Neuron (in vitro differentiated cells): Measurements from ENCODE around the gene MYO16.

Experiments
- H2AFZ ChIP-seq: one replicate; pipeline ENCODE4 v1.6.1; 2013; ENCODE audit warnings: low read depth, mild to moderate bottlenecking, inconsistent platforms, low read length, moderate library complexity
- H3K27me3 ChIP-seq: one replicate; pipeline ENCODE4 v1.6.1; 2013; ENCODE audit warnings: low read length; ENCODE audit not compliant: insufficient read depth
- H3K36me3 ChIP-seq: one replicate; pipeline ENCODE4 v1.6.1; 2013; ENCODE audit warnings: low read length; ENCODE audit not compliant: insufficient read depth
- H3K4me1 ChIP-seq: one replicate; pipeline ENCODE4 v1.6.1; 2013; ENCODE audit warnings: low read length; ENCODE audit not compliant: insufficient read depth
- H3K4me3 ChIP-seq: 2 replicates; pipeline ENCODE4 v1.5.1; 2013; ENCODE audit warnings: mild to moderate bottlenecking, low read length, moderate library complexity
- H3K9me3 ChIP-seq: one replicate; pipeline ENCODE4 v1.6.1; 2013; ENCODE audit warnings: low read length

Gene MYO16

DNA sequence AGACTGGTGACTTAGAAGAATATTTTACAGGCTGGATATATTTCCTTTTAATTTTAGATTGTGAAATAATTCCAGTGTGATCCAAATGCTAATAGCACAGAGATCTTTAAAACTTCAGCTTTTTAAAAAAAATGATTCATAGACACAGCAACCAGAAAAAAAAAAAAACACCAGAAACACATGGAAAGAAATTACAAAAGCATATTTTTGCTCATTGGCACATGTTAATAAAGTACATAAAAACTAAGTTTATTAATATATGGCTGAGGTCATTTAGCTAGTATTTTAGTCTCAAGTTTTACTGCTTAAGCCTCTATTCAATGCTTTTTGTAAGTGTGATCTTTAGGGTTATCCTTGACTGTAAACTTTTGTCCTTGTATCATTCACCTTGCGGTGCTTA lies 577 bp downstream of the MYO16 start:
- no peaks in the 10 kb centered on the region for H3K9me3 ChIP-seq
- no peak overlapping the region for H2AFZ ChIP-seq
- H3K27me3 ChIP-seq: no peaks in the 10 kb centered on the region
- no peaks in the 10 kb centered on the region for H3K36me3 ChIP-seq
- no peak overlapping the region for H3K4me3 ChIP-seq
- no peaks in the 10 kb centered on the region for H3K4me1 ChIP-seq

DNA sequence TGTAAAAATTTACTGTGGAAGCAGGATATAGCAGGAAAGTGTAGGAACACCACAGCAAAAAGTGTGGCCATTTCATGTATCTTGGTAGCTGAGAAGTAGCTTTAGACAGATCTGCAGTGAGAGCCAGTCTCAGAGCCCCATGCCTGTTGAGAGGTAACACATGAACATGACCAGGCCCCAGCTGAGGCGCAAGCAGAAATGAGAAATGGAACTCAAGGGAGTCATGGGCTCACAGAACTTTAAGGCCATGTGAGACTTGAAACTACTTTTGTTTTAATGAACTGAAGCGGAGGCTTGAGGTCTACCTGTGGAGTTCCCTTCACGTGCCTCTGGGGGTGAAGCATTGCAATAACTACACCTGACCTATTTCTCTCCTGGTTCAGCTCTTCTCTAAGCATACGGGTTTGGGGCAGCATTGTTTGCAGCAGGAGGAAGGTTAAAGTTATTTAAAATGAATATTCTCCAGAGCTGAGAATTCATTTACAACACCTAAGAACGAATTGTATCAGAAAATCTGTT lies 3.3 kb downstream of the MYO16 start:
- Histone ChIP-seq H3K4me1 (no peaks in the 10 kb centered on the region), H3K27me3 (no peaks in the 10 kb centered on the region), H2AFZ (no peak overlapping the region), H3K9me3 (no peaks in the 10 kb centered on the region), H3K4me3 (no peak overlapping the region), H3K36me3 (no peaks in the 10 kb centered on the region)

DNA sequence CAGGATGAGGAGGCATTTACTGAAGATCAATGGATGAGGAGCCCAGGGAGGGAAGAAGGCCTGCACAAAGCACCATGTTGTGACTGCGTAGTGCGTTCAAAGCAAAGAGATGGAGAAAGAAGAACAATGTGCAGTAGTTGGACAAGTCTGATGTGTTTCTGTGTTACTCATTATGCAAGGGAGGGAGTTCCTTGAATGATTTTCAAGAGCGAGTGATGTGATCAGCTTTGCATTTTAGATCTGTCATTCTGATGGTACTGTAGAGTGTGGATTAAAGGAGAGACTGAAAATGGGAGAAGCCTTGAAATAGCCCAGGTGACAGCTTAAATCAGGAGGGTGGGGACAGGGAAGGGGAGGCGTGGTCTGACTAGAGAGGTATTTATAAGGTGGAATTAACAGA lies 9.5 kb downstream of the MYO16 start:
- no peak overlapping the region for H3K4me3 ChIP-seq
- no peaks in the 10 kb centered on the region for H3K27me3 ChIP-seq
- H3K4me1 ChIP-seq: no peaks in the 10 kb centered on the region

DNA sequence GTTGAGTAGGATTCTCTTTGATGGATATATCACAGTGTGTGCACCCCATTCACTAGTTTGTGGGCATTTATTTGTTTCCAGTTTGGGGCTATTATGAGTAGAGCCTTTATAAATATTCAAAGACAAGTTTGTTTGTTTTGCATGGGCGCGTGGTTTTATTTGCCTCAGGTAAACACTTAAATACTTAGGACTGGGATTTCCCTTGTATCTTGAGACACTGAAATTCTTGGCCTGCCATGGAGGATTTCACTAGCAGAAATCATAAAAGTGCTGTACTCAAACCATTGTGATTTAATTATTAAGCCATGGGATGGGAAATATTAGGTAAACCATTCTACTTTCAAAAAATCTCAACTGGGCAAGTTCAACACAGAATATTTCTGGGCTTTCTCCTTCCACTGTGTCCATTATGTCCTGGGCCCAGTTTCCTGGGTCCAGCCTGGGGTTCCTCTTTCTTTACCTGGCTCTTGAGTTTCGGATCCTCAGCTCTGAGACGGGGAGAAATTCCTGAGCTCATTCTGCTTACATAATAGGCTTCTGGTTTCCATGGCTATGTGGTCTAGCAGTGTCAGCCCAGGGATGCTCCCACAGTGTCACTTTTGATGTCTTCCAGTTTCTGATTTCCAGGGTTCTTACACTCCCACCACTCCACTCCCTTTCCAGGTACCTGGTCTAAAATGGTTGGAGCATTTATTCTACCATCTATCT lies 14.4 kb downstream of the MYO16 start:
- H3K27me3 ChIP-seq: no peaks in the 10 kb centered on the region
- H3K36me3 ChIP-seq: no peaks in the 10 kb centered on the region
- no peak overlapping the region for H2AFZ ChIP-seq
- H3K4me1 ChIP-seq: no peaks in the 10 kb centered on the region
- H3K9me3 ChIP-seq: peaks cover 8% of the 10 kb centered on the region
- H3K4me3 ChIP-seq: no peak overlapping the region

More for the DNA sequence above, 9.5 kb downstream of the MYO16 start:
- no peak overlapping the region for H2AFZ ChIP-seq
- H3K36me3 ChIP-seq: no peaks in the 10 kb centered on the region
- no peaks in the 10 kb centered on the region for H3K9me3 ChIP-seq

DNA sequence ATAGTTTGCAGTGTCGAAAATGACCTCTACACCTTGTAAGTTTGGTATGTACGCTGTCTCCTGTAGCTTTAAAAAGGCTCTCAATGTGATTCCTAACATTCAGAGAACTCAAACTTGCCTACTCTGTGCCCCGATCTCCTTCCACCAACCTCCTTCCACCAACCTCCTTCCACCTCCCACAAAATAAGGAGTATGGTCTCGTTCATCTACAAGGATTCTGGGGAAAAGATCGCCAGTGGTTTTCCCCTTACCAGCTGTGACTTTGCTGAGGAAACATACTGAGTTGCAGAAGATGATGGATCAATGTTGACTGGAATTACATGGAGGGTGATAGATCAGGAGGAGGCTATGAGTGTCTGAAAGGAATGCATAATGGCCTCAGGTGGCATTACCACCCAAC lies 16.0 kb downstream of the MYO16 start:
- Histone ChIP-seq H3K27me3 (no peaks in the 10 kb centered on the region), H3K9me3 (peaks cover 8% of the 10 kb centered on the region), H3K4me1 (no peaks in the 10 kb centered on the region), H2AFZ (no peak overlapping the region), H3K4me3 (no peak overlapping the region), H3K36me3 (no peaks in the 10 kb centered on the region)

DNA sequence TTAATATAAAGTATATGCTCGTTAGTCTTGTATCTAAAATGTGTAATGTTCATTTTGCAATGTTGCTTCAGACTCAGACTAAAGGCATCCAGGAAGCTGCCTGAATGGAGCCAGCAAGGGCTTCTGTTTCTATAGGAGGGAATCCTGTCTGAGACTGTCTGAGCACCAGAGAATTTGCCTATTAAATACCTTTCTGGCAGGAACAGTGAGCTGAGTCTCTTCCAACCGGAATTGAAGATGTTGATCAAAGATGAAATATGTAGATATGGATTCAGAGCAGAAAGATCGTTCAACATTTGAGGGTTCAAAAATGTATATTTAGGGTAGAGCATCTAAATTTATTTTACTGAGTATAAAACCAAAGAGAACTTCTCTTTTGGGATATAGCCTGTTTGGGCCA lies 20.9 kb downstream of the MYO16 start:
- Histone ChIP-seq H3K9me3 (peaks cover 7% of the 10 kb centered on the region), H2AFZ (no peak overlapping the region), H3K36me3 (no peaks in the 10 kb centered on the region), H3K4me1 (no peaks in the 10 kb centered on the region), H3K4me3 (no peak overlapping the region), H3K27me3 (no peaks in the 10 kb centered on the region)

DNA sequence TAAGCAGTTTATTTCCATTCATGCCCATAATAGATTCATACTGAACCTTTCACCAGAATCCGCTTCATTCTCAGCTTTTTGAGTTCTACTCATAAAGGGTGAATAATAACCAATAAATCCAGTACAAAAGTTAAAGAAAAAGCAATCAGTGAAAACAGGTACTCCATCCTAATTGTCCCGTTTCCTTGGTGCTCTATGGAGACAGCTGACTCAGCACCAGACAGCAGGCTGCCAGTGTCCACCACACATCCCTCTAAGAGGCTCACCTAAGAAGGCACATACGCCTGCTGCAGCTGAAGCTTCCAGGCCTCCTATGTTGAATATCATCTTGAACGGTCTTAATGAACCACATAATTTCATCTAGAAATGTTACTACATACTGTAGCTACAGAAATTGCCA lies 27.3 kb downstream of the MYO16 start:
- Histone ChIP-seq H3K4me3 (no peak overlapping the region), H3K36me3 (no peaks in the 10 kb centered on the region), H3K27me3 (no peaks in the 10 kb centered on the region), H2AFZ (no peak overlapping the region), H3K4me1 (no peaks in the 10 kb centered on the region), H3K9me3 (no peaks in the 10 kb centered on the region)

DNA sequence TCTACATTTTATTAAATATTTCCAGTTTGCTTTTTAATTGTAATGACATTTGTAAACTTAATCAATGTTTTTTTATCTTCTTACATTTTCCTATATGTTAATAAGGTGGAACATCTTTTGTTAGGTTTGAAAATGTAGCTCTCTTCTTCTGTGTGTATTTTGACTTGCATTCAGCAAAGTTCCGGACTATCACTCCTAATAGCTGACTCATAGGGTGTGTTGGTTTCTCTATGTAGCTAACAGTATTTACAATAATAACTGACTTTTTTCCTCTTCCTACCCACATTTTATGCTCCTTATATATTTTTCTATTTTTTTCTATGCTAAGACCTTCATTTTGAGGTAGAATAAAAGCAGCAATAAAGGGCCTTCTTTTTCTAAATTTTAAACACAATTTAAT lies 28.1 kb downstream of the MYO16 start:
- Histone ChIP-seq H2AFZ (no peak overlapping the region), H3K9me3 (no peaks in the 10 kb centered on the region), H3K36me3 (no peaks in the 10 kb centered on the region), H3K4me1 (no peaks in the 10 kb centered on the region), H3K4me3 (no peak overlapping the region), H3K27me3 (no peaks in the 10 kb centered on the region)

DNA sequence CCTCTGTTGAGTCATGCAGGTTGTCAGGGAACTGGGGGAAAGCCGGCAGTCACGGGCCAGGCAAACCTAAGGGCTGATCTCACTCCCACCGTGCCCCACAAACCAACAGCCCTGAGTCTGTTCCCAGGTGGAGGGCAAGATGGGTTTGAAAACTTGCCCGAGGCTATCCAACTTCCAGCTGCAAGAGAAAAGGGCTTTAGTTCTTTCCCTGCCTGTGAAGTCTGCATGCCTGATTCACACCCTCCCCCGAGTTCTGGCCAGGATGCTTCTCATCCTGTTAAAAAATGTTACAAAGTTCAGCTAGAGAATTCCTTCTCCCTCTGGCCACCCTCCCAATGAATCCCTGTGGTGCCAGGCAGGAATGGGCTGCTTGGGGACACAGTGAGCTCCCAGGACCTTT lies 33.1 kb downstream of the MYO16 start:
- no peaks in the 10 kb centered on the region for H3K4me1 ChIP-seq
- no peak overlapping the region for H3K4me3 ChIP-seq
- no peaks in the 10 kb centered on the region for H3K9me3 ChIP-seq
- H3K36me3 ChIP-seq: no peaks in the 10 kb centered on the region
- H3K27me3 ChIP-seq: no peaks in the 10 kb centered on the region
- no peak overlapping the region for H2AFZ ChIP-seq

DNA sequence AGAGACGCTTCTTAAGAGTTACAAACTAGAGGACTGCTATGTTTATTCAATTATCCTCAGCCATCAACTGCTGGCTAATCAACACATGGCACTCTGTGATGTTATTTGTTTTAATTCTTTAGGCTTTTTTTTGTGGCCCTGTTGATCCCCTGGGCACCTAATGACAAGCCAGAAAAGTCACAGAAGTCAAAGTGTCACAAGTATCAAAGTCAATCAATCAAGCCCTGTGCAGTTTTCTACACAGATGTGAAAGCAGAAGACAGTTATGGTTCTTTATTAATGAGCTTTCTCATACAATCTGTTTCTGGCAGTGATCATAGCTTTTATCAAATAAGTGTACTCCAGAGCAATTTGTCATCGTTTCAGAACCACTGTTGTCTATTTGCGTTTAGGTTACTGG lies 34.3 kb downstream of the MYO16 start:
- Histone ChIP-seq H3K4me3 (no peak overlapping the region), H3K36me3 (no peaks in the 10 kb centered on the region), H2AFZ (no peak overlapping the region), H3K9me3 (no peaks in the 10 kb centered on the region), H3K4me1 (no peaks in the 10 kb centered on the region), H3K27me3 (no peaks in the 10 kb centered on the region)

DNA sequence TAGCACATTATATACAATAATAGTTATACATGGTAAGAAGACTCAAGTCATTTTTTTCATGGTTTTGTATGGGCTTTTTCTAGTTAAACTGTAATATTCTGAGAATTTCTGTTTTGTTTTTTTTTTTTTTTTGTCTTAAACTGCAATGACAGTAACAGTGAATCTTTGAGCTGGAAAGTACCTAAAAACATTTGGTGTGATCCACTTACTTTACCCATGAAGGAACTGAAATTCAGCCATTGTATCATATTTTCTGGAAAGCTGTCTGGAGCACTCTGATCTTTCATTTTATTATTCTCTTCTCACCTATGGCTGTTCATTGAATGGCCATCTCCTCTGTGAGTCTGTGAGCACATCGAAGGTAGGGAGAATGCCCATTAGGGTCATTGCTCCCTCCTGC lies 37.8 kb downstream of the MYO16 start:
- Histone ChIP-seq H3K36me3 (no peaks in the 10 kb centered on the region), H3K4me1 (no peaks in the 10 kb centered on the region), H3K9me3 (no peaks in the 10 kb centered on the region), H3K4me3 (no peak overlapping the region), H2AFZ (no peak overlapping the region), H3K27me3 (no peaks in the 10 kb centered on the region)

DNA sequence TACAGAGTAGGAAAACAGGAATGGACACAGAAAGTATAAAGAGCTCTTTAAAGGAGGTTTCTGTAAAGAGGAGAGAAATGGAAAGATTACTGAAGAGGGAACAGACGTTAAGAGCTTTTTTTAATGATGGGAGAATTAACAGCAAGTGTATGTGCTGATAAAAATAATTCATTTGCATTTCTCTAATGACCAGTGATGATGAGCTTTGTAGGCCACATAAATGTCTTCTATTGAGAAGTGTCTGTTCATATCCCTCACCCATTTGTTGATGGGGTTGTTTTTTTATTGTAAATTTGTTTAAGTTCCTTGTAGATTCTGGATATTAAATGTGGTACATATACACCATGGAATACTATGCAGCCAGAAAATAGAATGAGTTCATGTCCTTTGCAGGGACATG lies 40.0 kb downstream of the MYO16 start:
- H3K4me1 ChIP-seq: no peaks in the 10 kb centered on the region
- no peak overlapping the region for H2AFZ ChIP-seq
- H3K4me3 ChIP-seq: no peak overlapping the region
- no peaks in the 10 kb centered on the region for H3K27me3 ChIP-seq
- no peaks in the 10 kb centered on the region for H3K36me3 ChIP-seq
- H3K9me3 ChIP-seq: no peaks in the 10 kb centered on the region

DNA sequence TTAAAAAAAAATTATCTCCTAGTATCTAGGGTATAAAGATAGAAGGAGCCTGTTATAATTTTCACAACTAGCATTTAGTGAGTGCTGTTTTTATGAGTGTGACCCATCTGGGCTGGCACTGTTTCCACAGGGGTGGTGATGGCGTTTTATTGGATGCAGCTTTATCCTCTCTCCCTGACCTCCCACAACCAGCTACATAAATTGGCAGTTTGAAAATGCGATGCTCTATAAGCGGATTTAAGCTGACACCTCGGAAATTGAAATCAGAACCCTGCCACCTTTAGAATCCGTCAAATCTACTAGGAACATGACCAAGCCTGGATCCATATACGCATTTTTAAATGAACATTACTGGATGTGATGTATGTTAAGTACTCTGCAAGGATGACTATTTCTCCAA lies 44.9 kb downstream of the MYO16 start:
- no peaks in the 10 kb centered on the region for H3K36me3 ChIP-seq

DNA sequence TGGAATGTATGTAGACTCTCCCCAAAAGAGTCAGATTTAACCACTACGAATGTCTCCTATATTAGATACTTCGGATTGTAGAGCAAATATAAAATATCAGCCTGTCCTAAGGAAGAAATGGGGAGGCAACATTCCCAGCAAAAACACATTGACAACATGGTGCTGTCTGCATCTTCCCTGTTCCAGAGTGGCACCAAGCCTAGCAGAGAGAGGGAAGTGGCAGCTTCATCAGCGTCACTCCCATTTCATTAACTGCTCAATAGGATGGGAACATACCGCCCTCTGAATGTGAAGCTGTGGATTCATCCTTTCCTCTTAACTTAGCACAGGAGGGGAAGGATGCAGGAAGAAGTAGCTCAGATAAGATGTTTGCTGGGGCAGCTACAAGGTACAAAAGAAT lies 45.4 kb downstream of the MYO16 start:
- Histone ChIP-seq H3K27me3 (no peaks in the 10 kb centered on the region), H3K4me3 (no peak overlapping the region), H2AFZ (no peak overlapping the region), H3K4me1 (no peaks in the 10 kb centered on the region), H3K36me3 (no peaks in the 10 kb centered on the region), H3K9me3 (no peaks in the 10 kb centered on the region)

More for the DNA sequence above, 44.9 kb downstream of the MYO16 start:
- H3K27me3 ChIP-seq: no peaks in the 10 kb centered on the region
- H3K4me3 ChIP-seq: no peak overlapping the region
- H3K9me3 ChIP-seq: no peaks in the 10 kb centered on the region
- H3K4me1 ChIP-seq: no peaks in the 10 kb centered on the region
- H2AFZ ChIP-seq: no peak overlapping the region
